Amniotic stem cell (primary cell): ENCODE data around the gene RAD51D.
"Not testable (repeated sequence)": the region's sequence is repeated elsewhere in the genome, so short reads cannot be mapped to it uniquely, and the experiment has no call there.

Experiments
- DNase-seq: peaks from one replicate; lab custom pipeline; 2025; lab: John Stamatoyannopoulos, UW

RAD51D gene

DNA sequence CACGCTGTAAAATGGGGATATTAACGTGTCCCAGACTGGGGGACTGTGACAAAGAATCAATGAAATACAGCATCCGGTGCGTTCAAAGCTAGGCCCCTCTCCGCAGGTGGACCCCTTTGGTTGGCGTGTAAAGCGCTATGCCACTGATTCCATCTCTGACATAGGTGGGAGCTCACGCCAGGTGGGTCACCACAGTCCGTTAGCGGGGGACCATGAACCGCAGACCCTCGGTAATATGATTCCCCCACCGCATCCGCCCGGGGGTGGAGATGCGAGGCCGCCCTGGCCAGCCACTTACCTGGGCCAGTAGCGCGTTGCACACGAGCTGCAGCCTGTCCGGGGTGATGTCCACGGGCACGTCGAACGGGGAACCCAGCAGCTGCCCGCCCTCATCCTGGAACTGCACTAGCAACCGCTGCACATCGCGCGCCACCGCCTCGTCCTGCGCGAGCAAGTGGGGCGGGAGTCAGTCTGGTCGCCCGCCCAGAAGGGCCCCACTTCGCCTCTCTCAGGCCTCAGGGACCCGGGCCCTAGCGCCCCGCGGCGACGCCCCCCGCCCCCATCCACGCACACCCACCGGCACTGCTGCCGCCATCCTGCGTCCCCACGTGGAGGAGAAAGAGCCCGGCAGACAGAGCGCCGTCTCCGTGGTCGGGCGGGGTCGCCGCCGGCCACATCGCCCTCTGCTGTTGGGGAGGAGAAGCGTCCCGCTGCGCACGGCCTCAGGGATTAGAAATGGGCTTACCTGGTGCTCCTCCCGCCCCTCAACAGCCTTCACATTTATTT is 22.2 kb upstream of the RAD51D start, which contains the start of gene NLE1:
NLE1 (minus strand) TSS at position 623 of the 786 bp plus-strand sequence; CDS start at position 595, 28 bp downstream.
- peak; percentile 37 for DNase-seq

DNA sequence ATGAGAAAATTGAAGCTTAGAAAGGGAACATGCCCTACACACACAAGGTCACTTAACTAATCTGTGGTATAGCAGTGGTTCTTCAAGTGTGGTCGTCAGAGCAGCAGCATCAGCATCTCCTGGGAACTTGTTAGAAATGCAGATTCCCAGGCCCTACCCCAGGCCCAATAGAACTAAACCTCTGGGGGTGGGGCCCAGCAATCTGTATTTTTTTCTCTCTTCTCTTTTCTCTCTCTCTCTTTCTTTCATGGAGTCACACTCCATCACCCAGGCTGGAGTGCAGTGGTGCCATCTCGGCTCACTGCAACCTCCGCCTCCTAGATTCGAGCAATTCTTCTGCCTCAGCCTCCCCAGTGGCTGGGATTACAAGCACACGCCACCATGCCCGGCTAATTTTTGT is 18.6 kb upstream of the RAD51D start:
- no peak for DNase-seq

DNA sequence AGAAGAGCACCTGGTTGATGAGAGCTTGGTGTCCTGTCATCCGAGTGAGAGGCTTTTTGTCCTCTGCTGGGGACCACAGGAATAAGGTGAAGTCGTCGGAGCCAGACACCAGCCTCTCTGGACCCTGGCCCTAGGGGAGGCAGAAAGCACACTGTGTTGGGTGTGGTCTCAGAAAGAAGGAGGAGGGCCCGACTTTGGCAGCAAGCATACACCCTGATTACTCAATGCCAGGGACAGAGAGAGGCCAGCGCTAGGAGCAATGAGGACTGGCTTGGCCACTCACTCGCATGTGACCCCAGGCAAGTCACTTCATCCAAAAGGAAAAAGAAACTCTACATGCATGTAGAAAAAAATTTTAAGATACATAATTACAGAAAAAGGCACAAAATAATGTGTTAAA is 15.7 kb upstream of the RAD51D start:
- DNase-seq = no peak

DNA sequence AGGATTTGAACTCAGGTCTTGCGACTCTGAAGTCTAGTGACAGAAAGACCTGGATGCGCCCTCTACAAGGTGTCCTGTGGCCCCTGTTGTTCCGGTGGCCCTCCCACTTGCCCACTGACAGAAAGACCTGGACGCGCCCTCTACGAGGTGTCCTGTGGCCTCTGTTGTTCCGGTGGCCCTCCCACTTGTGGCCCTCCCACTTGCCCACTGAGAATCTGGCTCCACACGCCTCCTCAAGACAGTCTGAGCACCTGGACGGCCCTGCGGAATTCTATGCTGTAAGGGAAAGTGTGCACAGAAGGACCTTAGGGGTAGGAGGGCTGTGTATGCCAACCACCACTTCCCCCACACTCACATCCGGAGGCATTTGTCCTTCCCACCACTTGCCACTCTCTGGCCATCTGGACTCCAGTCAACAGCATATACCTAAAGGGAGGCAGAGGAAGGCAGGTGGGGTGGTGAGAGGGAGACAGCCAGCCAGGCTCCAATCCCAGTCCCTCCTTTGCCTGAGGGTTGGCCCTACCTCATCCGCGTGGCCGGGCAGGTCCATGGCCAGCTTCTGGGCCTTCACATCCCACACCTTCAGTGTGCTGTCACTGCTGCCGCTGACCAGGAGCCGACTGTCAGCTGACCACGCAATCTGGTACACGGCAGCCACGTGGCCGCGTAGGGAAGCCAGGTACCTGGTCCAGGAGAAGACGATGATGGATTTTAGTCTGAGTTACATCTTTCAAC is 13.3 kb upstream of the RAD51D start:
- no peak for DNase-seq

- DNase-seq = no peak
Measured at GRCh38 chr17:35132099-35132498, 12.4 kb upstream of the RAD51D start.

DNA sequence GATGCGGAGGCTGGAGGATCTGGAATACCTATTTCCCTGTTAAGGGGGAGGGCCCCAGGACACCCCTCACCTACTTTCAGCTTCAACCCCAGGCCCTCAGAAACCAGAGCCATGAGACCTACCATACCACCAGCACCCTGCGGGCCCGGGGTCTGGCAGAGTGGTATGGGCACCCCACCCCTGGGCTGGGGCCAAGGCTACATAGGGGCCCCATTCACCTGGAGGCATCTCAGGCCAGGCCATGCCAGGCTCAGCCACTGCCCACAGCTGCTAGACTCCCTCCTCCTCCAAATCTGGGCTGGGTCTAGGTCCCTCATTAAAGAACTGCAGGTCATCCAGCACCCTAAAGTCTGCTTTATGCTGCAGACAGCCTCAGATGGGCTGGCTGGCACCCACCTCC is 10.7 kb upstream of the RAD51D start:
- DNase-seq = no peak

GRCh38 chr17:35129973-35130351 is 10.3 kb upstream of the RAD51D start:
- no peak for DNase-seq

DNA sequence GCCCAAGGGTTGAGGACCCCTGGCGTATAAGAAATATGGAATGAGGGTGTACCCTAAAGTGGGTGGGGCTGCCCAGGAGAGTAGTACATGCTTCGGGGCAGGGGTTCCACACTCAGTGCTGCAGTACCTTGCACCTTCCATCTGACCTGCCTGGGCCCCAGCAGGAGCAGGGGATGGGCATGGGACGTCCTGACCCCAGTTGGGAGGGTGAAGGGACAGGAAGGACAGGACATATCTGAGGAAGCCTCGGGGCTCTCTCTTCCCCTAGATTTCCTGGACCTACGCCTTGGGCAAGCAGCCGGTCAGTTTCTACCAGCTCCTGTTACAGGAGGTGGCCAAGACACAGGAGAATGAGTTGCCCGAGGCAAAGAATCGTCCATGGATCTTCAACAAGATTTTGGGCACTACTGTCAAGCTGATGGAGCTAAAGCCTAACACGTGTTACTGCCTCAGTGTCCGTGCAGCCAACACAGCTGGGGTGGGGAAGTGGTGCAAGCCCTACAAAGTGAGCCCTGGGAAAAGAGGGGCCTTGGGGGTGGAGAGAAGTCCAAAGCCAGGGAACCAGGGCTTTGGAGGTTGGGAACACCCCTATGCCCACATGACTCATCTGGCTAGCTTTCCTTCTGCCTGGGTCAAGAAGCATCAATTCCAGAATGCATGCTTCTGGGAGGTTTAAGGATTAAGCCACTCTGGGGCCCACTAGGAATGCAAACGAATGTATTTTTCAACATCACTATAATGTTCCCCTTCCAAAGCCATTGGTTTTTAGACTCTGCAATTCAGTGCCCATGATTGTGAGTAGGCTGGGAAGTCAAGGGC is 9.7 kb upstream of the RAD51D start:
- no peak for DNase-seq

GRCh38 chr17:35127751-35128514 is 8.3 kb upstream of the RAD51D start:
- DNase-seq = no peak

DNA sequence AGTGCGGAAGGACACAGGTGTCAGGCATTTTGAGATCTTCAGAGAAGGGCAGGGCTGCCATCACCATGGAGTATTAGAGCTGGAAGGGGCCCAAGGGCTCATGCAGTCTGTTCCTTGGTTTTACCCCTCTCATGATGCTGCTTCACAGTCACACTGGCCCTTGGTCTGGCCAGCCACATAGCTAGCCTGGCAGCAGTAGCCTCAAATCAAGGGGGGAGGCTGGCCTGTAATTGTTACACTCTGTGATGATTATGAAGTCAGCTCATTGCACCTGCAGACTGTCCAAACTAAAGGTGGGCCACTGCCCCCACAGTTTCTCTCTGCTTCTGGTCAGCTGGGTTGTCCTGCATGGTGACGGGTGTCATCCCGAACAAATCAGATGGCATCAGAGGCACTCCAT is 1.7 kb upstream of the RAD51D start, which contains the start of gene FNDC8:
FNDC8 (plus strand) TSS at position 301 of the 400 bp plus-strand sequence; CDS start at position 380, 79 bp downstream.
- DNase-seq = no peak

DNA sequence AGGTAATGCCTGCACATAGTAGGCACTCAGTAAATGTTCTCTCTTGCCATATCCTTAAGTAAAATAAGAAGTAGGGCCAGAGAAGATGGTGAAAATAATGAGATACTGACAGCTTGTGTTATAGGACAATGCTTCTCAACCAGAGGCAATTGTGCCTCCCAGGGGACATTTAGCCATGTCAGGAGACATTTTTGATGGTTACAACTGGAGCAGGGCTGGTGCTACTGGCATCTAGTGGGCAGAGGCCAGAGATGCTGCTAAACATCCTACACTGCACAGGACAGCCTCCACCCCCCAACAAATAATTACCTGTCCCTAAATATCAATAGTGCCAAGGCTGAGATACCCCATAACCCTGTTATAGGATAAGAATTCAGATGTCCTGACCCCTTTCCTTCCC is 1.7 kb downstream of the RAD51D start:
- no peak for DNase-seq

DNA sequence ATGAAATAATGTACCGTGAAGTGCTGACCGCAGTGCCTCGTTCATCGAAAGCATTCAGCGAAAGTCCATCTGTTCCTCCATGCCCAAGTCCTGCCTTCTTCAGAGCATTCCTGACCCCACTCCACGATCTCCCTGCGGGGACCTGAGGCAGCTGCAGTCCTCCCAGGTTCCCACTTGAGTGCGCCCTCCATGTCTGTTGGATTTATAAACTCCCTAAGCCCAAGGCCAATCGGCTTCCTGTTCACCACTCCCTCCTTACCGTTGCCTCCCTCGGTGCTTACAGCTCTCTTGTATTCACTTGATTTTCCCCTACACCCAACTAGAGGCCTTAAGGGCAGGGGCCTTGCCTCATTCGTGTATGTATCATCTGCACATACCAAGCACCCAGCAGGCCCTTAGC is 2.8 kb downstream of the RAD51D start:
- no peak for DNase-seq

DNA sequence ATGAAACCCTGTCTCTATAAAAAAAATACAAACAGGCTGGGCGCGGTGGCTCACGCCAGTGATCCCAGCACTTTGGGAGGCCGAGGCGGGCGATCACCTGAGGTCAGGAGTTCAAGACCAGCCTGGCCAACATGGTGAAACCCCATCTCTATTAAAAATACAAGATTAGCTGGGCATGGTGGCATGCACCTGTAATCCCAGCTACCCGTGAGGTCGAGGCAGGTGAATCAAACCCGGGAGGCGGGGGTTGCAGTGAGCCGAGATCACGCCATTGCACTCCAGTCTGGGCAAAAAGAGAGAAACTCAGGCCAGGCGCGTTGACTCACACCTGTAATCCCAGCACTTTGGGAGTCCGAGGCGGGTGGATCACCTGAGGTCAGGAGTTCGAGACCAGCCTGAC is 8.9 kb downstream of the RAD51D start:
- DNase-seq = not testable (repeated sequence)

DNA sequence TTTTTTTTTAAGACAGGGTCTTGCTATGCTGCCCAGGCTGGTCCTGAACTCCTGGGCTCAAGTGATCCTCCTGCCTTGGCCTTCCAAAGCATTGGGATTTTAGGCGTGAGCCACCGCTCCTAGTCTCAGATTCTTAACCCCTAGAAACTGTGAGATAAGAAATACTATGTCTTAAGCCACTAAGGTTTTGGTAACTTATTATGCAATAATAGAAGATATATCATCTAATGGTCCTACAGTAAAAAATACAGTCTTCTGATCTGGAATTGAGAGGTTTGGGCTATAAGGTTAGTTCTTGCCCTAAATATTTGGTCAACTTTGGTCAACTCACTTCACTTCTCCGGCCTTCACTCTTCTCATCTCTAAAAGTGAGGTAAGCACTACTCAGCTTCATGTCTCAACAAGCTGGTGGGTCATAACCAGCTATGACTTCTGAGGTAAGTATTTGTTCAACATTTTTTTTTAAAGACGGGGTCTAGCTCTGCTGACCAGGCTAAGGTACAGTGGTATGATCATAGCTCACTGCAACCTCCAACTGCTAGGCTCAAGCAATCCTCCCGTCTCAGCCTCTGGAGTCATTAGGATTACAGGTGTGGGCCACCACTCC is 14.7 kb downstream of the RAD51D start:
- no peak for DNase-seq

GRCh38 chr17:35103271-35103670 is 16.4 kb downstream of the RAD51D start:
- no peak for DNase-seq

GRCh38 chr17:35101725-35102124 is 17.9 kb downstream of the RAD51D start:
- DNase-seq = no peak

GRCh38 chr17:35101036-35101435 is 18.6 kb downstream of the RAD51D start:
- DNase-seq = no peak

DNA sequence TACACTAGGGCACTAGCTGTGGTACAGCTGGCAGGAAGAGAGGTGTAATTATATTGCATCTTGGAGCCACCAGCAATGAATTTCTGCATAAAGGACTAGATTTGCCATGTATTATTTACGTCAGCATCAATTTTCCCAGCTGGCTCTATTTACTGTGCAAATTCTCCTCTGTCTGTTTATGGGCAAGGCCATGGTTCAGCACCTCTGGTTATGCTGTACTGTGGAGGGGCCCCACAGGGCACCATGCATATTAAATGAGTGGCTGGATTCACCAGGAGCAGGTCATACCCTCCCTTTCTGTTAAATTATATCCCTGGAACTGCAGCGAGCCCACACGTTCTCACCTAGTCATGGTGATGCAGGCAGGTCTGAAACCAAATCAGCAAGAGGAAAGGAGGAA is 19.8 kb downstream of the RAD51D start:
- DNase-seq = no peak

DNA sequence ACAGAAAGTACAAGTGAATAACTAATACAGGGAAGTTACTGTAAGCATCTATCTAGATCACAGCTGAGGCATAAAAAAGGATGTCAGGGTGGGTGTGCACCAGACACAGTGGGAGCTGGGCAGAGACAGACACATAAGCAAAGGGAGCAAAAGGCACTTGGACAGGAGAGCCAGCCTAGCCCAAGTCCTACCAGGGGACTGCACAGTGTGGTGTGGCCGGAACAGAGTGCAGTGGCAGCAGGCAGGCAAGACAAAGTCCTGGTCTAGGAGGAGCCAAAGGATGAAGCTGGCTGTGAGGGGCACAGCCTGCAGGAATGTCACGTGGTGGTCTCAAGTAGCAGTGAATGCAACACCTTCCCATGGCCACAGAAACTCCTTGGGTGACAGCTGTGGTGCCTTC is 21.9 kb downstream of the RAD51D start:
- DNase-seq = no peak

- DNase-seq = no peak
Measured at GRCh38 chr17:35095741-35096140, 23.9 kb downstream of the RAD51D start.

DNA sequence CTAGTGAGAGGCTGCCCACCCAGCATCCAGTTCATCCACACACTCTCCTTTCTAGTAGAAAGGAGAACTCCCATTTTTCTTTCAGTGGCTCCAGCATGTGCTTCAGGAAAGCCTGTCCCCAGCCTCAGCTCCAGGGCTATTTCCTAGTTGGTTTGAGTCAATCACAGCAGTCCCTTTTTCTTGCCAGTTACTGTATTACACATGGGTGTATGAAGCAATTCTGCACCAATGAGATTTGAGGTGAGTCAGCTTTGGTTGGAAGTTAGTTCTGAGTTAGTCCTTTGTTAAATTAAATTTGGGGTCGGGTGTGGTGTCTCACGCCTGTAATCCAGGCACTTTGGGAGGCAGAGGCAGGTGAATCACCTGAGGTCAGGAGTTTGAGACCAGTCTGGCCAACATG is 24.8 kb downstream of the RAD51D start:
- DNase-seq = peak; percentile 40
